ENCODE measurements around the gene MGAT2. TPM values are rescaled to one million over a fixed set of nuclear protein-coding genes. Genes with fewer than 3 reads are reported as not detected.
"Not testable (repeated sequence)": the region's sequence is repeated elsewhere in the genome, so short reads cannot be mapped to it uniquely, and the experiment has no call there.

The MGAT2 gene
- total RNA-seq, 1 donor, result 57.6 TPM

- DNase-seq (ENCODE audit: low read depth in 2 of 3, low spot score in 2 of 3), result no peak
Measured at GRCh38 chr14:49607583-49607982, 13.0 kb upstream of the MGAT2 start.

- no peak for DNase-seq (ENCODE audit: low read depth in 2 of 3, low spot score in 2 of 3)
Measured at GRCh38 chr14:49612251-49612650, 8.3 kb upstream of the MGAT2 start.

- no peak for DNase-seq (ENCODE audit: low read depth in 2 of 3, low spot score in 2 of 3)
Measured at GRCh38 chr14:49612671-49613070, 7.9 kb upstream of the MGAT2 start.

DNA sequence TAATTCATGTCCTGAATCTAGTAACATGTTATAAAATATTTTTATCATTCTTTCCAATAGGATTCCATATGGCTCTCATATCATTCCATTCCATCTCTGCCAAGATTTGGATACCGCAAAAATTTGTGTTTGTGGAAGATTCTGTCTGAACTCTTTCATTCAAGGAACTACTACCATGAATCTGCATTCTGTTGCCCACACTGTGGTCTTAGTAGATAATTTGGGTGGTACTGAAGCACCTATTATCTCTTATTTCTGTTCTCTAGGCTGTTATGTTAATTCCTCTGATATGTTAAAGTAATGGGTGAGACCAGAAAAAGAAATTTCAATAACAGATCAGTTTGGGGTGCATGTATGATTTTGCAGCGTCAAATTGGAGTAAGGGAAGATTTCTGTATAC is 6.4 kb upstream of the MGAT2 start:
- DNase-seq (ENCODE audit: low read depth in 2 of 3, low spot score in 2 of 3), result no peak

- DNase-seq (ENCODE audit: low read depth in 2 of 3, low spot score in 2 of 3), result no peak
Measured at GRCh38 chr14:49615776-49616175, 4.8 kb upstream of the MGAT2 start.

- DNase-seq (ENCODE audit: low read depth in 2 of 3, low spot score in 2 of 3), result no peak
Measured at GRCh38 chr14:49617852-49618519, 2.6 kb upstream of the MGAT2 start.

- DNase-seq (ENCODE audit: low read depth in 2 of 3, low spot score in 2 of 3), result not testable (repeated sequence)
Measured at GRCh38 chr14:49619273-49619672, 1.3 kb upstream of the MGAT2 start.

DNA sequence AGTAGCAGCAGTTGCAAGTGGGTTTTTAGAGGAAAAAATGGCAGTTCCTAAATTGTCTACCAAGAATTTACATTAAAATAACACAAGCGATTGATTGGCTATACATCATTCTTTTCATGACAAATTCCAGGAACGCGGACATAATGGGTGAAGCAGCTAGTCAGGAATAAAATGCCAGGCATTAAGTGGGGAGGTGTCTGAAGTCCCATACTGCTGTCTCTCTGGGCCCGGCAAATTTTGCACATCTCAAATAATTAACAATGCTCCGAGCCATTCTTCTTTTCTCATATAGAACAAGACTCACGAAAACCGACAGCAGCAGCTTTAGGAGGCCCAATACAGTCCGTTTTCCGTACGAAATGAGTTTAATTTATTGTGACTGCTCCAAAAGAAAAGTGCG is 869 bp upstream of the MGAT2 start:
- no peak for DNase-seq (ENCODE audit: low read depth in 2 of 3, low spot score in 2 of 3)

DNA sequence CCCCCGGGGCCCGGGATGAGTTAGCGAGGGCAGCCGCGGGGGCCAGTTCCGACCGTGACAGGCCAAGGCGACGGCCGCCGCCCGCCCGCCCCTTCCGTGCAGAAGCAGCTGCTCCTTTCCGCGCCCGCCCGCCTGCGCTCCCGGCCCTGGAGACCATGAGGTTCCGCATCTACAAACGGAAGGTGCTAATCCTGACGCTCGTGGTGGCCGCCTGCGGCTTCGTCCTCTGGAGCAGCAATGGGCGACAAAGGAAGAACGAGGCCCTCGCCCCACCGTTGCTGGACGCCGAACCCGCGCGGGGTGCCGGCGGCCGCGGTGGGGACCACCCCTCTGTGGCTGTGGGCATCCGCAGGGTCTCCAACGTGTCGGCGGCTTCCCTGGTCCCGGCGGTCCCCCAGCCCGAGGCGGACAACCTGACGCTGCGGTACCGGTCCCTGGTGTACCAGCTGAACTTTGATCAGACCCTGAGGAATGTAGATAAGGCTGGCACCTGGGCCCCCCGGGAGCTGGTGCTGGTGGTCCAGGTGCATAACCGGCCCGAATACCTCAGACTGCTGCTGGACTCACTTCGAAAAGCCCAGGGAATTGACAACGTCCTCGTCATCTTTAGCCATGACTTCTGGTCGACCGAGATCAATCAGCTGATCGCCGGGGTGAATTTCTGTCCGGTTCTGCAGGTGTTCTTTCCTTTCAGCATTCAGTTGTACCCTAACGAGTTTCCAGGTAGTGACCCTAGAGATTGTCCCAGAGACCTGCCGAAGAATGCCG is 699 bp downstream of the MGAT2 start:
- DNase-seq (ENCODE audit: low read depth in 2 of 3, low spot score in 2 of 3), result peak in 2 of 3 donors; percentile 76 to 86

DNA sequence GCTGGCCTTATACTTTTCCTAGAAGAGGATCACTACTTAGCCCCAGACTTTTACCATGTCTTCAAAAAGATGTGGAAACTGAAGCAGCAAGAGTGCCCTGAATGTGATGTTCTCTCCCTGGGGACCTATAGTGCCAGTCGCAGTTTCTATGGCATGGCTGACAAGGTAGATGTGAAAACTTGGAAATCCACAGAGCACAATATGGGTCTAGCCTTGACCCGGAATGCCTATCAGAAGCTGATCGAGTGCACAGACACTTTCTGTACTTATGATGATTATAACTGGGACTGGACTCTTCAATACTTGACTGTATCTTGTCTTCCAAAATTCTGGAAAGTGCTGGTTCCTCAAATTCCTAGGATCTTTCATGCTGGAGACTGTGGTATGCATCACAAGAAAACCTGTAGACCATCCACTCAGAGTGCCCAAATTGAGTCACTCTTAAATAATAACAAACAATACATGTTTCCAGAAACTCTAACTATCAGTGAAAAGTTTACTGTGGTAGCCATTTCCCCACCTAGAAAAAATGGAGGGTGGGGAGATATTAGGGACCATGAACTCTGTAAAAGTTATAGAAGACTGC is 1.5 kb downstream of the MGAT2 start:
- no peak for DNase-seq (ENCODE audit: low read depth in 2 of 3, low spot score in 2 of 3)

GRCh38 chr14:49623387-49623786 is 2.8 kb downstream of the MGAT2 start:
- DNase-seq (ENCODE audit: low read depth in 2 of 3, low spot score in 2 of 3), result no peak

- no peak for DNase-seq (ENCODE audit: low read depth in 2 of 3, low spot score in 2 of 3)
Measured at GRCh38 chr14:49623941-49624839, 3.6 kb downstream of the MGAT2 start.

DNA sequence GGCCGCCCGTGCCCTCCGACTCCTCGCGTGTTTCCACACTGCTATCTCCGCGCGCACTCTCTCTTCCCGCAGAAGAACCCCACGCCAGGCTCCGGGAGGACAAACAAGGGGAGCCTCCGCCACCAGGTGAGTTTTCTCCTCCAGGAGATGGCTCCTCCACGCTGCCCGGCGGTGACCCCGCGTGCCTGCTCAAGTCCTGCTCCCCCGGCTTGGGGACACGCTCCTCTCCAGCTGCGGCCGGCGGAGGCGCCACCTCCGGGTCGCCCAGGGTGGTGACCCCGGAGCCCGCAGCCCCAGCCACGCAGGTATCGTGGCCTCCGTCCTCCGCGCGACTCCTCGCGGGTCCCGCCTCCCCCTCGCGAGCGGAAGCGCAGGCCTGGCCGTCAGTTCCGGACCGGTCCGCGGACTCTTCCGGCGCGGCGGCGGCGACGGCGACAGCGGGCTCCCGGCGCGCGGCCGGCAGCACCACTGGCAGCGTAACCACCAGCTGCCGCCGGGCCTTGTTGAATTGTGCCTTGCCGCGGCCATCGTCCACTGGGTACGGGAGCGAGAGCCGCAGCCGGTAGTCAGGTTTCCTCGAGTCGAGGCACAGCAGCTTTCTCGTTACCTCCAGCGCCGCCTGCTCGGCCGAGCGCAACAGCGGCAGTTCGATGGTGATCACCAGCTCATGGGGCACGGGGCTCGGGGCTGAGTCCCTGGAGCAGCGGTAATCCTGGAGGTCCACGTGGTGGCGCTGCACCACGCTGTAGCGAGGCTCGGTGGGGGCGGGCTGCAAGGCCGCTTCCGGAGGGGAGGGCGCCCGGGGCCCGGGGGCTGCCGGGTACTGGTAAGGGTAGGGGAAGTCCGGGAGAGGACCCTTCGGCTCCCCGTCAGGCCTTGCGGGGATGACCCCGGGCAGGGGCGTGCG is 13.3 kb downstream of the MGAT2 start:
- peak; percentile 88 to 97 (median 96) for DNase-seq (ENCODE audit: low read depth in 2 of 3, low spot score in 2 of 3)

DNA sequence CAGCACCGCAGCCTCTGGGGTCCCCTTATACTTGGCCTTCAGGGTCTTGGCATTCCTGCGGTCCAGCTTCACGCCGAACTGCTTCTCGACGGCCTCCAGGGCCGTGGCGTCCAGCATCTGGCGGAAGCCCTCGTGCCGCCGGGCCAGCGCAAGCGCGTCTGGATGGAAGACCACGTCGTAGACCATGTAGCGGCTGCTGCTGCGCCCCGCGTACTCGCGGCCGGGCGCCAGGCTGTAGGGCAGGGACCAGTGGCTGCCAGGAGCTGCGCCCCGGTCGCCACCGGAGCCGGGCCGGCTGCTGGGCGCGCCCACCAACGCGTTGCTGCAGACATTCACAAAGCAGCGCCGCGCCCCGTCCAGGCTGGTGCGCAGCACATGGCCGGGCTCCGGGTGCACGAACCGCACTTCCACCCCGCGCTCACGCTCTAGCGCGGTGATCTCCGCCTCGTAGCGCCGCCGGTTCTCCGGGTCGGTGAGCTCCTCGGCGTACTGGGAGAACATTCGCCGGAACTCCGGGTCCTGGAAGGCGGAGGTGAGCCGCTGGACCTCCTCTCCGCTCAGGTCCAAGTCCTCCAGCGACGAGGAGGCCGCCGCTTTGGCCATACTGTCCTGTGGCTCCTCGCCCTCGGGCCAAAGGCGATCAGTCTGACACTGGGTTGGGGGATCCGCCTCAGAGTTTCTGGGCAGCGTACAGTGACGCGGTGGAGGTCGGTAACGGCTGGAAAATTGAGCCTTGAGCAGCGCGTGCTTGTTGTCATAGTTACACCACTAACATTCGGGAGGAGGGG is 14.1 kb downstream of the MGAT2 start, which contains the start of gene DNAAF2:
Gene DNAAF2, minus strand, starts transcription at position 698 of the 788 bp plus-strand sequence. Its CDS starts 95 bp downstream, at position 603.
- DNase-seq (ENCODE audit: low read depth in 2 of 3, low spot score in 2 of 3), result peak; percentile 57 to 71 (median 59)

DNA sequence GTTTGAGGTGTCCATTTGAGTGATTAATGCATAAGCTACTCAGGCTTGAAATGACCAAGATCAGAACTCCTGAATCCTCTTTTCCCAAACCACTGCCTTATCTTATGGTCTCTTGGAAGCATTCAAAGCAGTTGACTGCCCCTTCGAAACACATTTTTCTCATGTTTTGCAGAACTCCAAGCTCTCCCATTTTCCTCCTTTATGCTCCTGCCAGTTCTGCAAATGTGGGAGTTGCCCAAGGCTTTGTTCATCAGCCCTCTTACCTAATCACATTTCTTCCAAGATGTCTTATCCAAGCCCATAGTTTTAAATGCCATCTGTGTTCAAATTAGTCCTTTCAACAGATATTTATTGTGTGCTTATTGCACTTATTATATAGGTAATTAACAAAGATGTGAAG is 16.3 kb downstream of the MGAT2 start:
- no peak for DNase-seq (ENCODE audit: low read depth in 2 of 3, low spot score in 2 of 3)

- no peak for DNase-seq (ENCODE audit: low read depth in 2 of 3, low spot score in 2 of 3)
Measured at GRCh38 chr14:49637534-49638078, 17.0 kb downstream of the MGAT2 start.

GRCh38 chr14:49640540-49641417 is 20.2 kb downstream of the MGAT2 start:
- no peak for DNase-seq (ENCODE audit: low read depth in 2 of 3, low spot score in 2 of 3)

GRCh38 chr14:49641697-49642129 is 21.1 kb downstream of the MGAT2 start:
- DNase-seq (ENCODE audit: low read depth in 2 of 3, low spot score in 2 of 3), result no peak

Data from hematopoietic multipotent progenitor cell (in vitro differentiated cells).